Smooth muscle cell (in vitro differentiated cells): Measurements from ENCODE around the gene RAB10. TPM values are rescaled to one million over a fixed set of nuclear protein-coding genes. Genes with fewer than 3 reads are reported as not detected.

ENCODE experiments used
- DNase-seq: peaks from one replicate; lab custom pipeline; 2025; ENCODE audit not compliant: unreplicated experiment; lab: John Stamatoyannopoulos, UW
- H2AFZ ChIP-seq: fragments of 200-600 bp; sonication (generic); 2 replicates; pipeline ENCODE4 v1.6.0; 2016; ENCODE audit warnings: antibody characterized with exemption, low read depth, mild to moderate bottlenecking
- H3F3A ChIP-seq: fragments of 200-600 bp; sonication (generic); 2 replicates; pipeline ENCODE4 v1.6.0; 2017; ENCODE audit warnings: antibody characterized with exemption, low read depth
- H3K27ac ChIP-seq: fragments of 200-600 bp; sonication (generic); 2 replicates; pipeline ENCODE4 v1.5.1; 2016; ENCODE audit warnings: low read depth, mild to moderate bottlenecking
- H3K27me3 ChIP-seq: fragments of 200-600 bp; sonication (generic); 2 replicates; pipeline ENCODE4 v1.6.1; 2016; ENCODE audit warnings: low read depth, mild to moderate bottlenecking
- H3K36me3 ChIP-seq: fragments of 200-600 bp; sonication (generic); 2 replicates; pipeline ENCODE4 v1.5.1; 2016; ENCODE audit warnings: low read depth
- H3K4me1 ChIP-seq: fragments of 200-600 bp; sonication (generic); 2 replicates; pipeline ENCODE4 v1.5.1; 2016; ENCODE audit warnings: low read depth
- H3K4me2 ChIP-seq: fragments of 200-600 bp; sonication (generic); 2 replicates; pipeline ENCODE4 v1.6.0; 2016; ENCODE audit warnings: mild to moderate bottlenecking
- H3K4me3 ChIP-seq: fragments of 200-600 bp; sonication (generic); 2 replicates; pipeline ENCODE4 v1.5.1; 2016; ENCODE audit warnings: mild to moderate bottlenecking
- H3K79me2 ChIP-seq: fragments of 200-600 bp; sonication (generic); 2 replicates; pipeline ENCODE4 v1.6.0; 2016; ENCODE audit warnings: low read depth, mild to moderate bottlenecking
- H3K9ac ChIP-seq: fragments of 200-600 bp; sonication (generic); 2 replicates; pipeline ENCODE4 v1.6.0; 2016; ENCODE audit warnings: low read depth
- H3K9me3 ChIP-seq: fragments of 200-600 bp; sonication (generic); replicated peaks from 2 replicates; pipeline ENCODE4 v1.5.1; 2016; ENCODE audit warnings: low read depth
- H4K20me1 ChIP-seq: fragments of 200-600 bp; sonication (generic); 2 replicates; pipeline ENCODE4 v1.6.0; 2016; ENCODE audit warnings: low read depth
- WGBS: methylation state at CpG from one replicate; pipeline ENCODE4 v1.1.7; 2016; ENCODE audit warnings: low lambda C conversion rate; 5-methylcytosine and 5-hydroxymethylcytosine counted together
- polyA plus RNA-seq: library from polyadenylated mRNA; unstranded; fragments of >200 nt; fragmentation: Nextera tagmentation; extraction: Ambion mirVana; gene quantifications from 2 replicates; pipeline ENCODE4 v1.2.1, GENCODE V29; 2016
- total RNA-seq: library from RNA; depleted of rRNA; stranded (reverse); fragments of >200 nt; gene quantifications from 2 replicates; pipeline ENCODE4 v1.2.3, GENCODE V29; 2014
- TF ChIP-seq, protein P1 (sequence below): fragments of 200-600 bp; sonication (generic); IDR thresholded peaks from 2 replicates; pipeline ENCODE4 v1.5.1; 2017; ENCODE audit warnings: borderline replicate concordance, mild to moderate bottlenecking, antibody characterized with exemption; ENCODE audit not compliant: insufficient read depth, poor library complexity, severe bottlenecking

The RAB10 gene
- total and polyA plus RNA-seq, 2 experiments from 2014 or later: 101 to 149 TPM

DNA sequence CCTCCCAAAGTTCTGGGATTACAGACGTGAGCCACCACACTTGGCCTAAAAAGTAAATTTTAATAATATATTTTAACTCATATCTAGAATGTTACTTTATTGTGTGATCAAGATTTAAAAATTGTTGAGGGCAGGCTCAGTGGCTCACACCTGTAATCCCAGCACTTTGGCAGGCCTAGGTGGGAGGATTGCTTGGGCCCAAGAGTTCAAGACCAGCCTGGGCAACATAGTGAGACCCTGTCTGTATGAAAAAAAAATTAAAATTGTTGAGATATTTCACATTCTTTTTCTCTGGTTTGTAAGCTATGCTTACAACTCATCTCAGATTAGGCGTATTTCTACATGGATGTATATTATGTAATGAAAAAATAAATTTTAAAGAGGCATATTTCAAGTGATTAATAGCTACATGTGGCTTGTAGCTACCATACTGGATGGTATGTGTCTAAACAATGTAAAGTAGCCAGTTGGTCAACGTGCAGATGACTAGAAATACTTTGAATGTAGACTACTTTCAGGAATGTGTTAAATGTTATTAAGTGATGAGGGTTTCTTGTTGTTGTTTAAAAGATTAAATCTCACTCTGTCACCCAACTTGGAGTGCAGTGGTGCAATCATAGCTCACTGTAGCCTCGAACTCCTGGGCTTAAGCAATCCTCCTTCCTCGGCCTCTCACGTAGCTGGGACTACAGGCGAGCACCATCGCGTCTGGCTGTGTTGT is 5.9 kb downstream of the RAB10 start:
- Histone ChIP-seq H3K4me1 (peaks cover 5% of the 10 kb centered on the region), H3K27ac (no peak overlapping the region), H4K20me1 (peaks cover 100% of the 10 kb centered on the region), H3K79me2 (peaks cover 100% of the 10 kb centered on the region), H3K4me2 (peak overlapping the region; percentile 40), H3K27me3 (no peaks in the 10 kb centered on the region), H3K9ac (no peak overlapping the region), H3K4me3 (no peak overlapping the region), H3K9me3 (no peaks in the 10 kb centered on the region), H2AFZ (no peak overlapping the region), H3F3A (no peaks in the 10 kb centered on the region), H3K36me3 (no peaks in the 10 kb centered on the region)
- TF ChIP-seq, protein P1, sequence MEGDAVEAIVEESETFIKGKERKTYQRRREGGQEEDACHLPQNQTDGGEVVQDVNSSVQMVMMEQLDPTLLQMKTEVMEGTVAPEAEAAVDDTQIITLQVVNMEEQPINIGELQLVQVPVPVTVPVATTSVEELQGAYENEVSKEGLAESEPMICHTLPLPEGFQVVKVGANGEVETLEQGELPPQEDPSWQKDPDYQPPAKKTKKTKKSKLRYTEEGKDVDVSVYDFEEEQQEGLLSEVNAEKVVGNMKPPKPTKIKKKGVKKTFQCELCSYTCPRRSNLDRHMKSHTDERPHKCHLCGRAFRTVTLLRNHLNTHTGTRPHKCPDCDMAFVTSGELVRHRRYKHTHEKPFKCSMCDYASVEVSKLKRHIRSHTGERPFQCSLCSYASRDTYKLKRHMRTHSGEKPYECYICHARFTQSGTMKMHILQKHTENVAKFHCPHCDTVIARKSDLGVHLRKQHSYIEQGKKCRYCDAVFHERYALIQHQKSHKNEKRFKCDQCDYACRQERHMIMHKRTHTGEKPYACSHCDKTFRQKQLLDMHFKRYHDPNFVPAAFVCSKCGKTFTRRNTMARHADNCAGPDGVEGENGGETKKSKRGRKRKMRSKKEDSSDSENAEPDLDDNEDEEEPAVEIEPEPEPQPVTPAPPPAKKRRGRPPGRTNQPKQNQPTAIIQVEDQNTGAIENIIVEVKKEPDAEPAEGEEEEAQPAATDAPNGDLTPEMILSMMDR: no peak
- WGBS: 83% methylated on average over 9 of the region's 9 CpGs
- no peak for DNase-seq

DNA sequence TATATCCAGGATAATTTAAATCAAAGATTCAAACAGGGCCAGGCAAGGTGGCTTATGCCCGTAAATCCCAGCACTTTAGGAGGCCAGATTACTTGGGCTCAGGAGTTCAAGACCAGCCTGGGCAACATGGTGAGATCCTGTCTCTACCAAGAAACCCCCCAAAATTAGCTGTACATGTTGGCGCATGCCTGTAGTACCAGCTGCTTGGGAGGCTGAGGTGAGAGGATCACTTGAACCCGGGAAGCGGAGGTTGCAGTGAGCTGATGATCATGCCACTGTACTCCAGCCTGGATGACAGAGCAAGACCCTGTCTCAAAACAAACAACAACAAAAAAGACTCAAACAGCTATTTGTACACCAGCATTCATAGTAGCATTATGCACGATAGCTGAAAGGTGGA is 9.2 kb downstream of the RAB10 start:
- no peak overlapping the region for H3K9ac ChIP-seq
- 97% methylated on average over 5 of the region's 5 CpGs for WGBS
- no peak overlapping the region for H3K4me2 ChIP-seq
- H3K27ac ChIP-seq: peak overlapping the region; percentile 7
- H3K4me3 ChIP-seq: no peak overlapping the region
- no peaks in the 10 kb centered on the region for H3K27me3 ChIP-seq
- peaks cover 98% of the 10 kb centered on the region for H3K79me2 ChIP-seq
- TF ChIP-seq, protein P1: no peak
- H3K36me3 ChIP-seq: no peaks in the 10 kb centered on the region
- H4K20me1 ChIP-seq: peaks cover 97% of the 10 kb centered on the region
- DNase-seq: no peak
- no peaks in the 10 kb centered on the region for H3K9me3 ChIP-seq
- H3F3A ChIP-seq: no peaks in the 10 kb centered on the region
- H2AFZ ChIP-seq: no peak overlapping the region
- no peaks in the 10 kb centered on the region for H3K4me1 ChIP-seq

DNA sequence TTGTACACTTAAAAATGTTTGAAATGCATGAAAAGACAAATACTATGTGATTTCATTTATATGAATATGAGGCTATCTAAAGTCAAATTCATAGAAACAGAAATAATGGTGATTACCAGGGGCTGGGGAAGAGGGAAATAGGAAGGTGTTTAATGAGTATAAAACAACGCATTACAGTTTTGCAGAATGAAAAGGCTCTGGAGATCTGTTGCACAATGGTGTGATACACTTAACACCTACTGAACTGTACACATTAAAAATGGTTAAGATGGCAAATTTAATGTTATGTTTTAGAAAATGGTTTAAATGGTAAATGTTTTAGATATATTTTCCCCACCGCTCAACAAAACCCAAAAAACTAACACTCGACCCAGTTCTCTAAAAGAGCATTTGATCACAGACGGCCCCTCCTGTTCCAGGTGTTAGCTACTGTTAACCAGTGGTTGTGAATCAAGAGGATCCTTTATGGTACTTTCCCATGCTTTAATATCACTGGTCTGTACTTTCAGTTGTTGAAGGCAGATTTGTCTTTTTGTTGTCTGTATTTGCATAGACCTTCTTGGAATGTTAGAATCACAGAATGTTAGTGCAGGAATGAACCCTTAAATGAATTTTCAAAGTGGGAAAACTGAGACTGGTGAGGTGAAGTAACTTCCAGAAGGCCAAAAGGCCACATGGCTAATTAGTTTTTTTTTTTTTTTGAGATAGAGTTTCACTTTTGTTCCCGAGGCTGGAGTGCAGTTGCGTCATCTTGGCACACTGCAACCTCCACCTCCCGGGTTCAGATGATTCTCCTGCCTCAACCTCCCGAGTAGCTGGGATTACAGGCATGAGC is 10.2 kb downstream of the RAB10 start:
- DNase-seq: no peak
- Histone ChIP-seq H3K36me3 (no peaks in the 10 kb centered on the region), H4K20me1 (peaks cover 97% of the 10 kb centered on the region), H3K9me3 (no peaks in the 10 kb centered on the region), H3K4me2 (no peak overlapping the region), H3F3A (no peaks in the 10 kb centered on the region), H3K4me1 (no peaks in the 10 kb centered on the region), H3K4me3 (no peak overlapping the region), H3K27me3 (no peaks in the 10 kb centered on the region), H3K79me2 (peaks cover 98% of the 10 kb centered on the region), H2AFZ (no peak overlapping the region), H3K27ac (peak overlapping the region; percentile 7), H3K9ac (no peak overlapping the region)
- 80% methylated on average over 8 of the region's 8 CpGs for WGBS
- TF ChIP-seq, protein P1: no peak
